HL-60 (cell line): ENCODE measurements around the gene RERE.

ENCODE experiments used
- DNase-seq, 2 experiments: peaks; one replicate each; pipeline ENCODE4 v3.0.0-alpha.2; 2010 to 2020; ENCODE audit warnings: low read depth in 1 of 2, low spot score in 1 of 2
- H3K27ac ChIP-seq: fragments of 250-450 bp; sonication (Bioruptor Pico); replicated peaks from 2 replicates; pipeline ENCODE4 v1.5.1; 2020; ENCODE audit warnings: mild to moderate bottlenecking, moderate library complexity
- H3K27me3 ChIP-seq: fragments of 250-450 bp; sonication (Bioruptor Pico); 2 replicates; pipeline ENCODE4 v1.5.1; 2021; ENCODE audit warnings: mild to moderate bottlenecking, moderate library complexity; ENCODE audit not compliant: insufficient read depth, poor library complexity, severe bottlenecking
- H3K4me3 ChIP-seq: replicated peaks from 2 replicates; pipeline ENCODE4 v1.5.1; 2011; ENCODE audit warnings: mild to moderate bottlenecking, control low read depth, low read length; ENCODE audit not compliant: insufficient read depth
- GABPA ChIP-seq: IDR thresholded peaks from 2 replicates; pipeline ENCODE4 v1.6.1; 2012; ENCODE audit warnings: low read depth
- POLR2AphosphoS5 ChIP-seq: IDR thresholded peaks from 2 replicates; pipeline ENCODE4 v1.6.1; 2012; ENCODE audit warnings: low read depth
- REST ChIP-seq: IDR thresholded peaks from 2 replicates; pipeline ENCODE4 v1.6.1; 2012; ENCODE audit warnings: low read depth; ENCODE audit not compliant: insufficient replicate concordance
- SPI1 ChIP-seq: IDR thresholded peaks from 2 replicates; pipeline ENCODE4 v1.6.1; 2012; ENCODE audit warnings: low read depth, mild to moderate bottlenecking, borderline replicate concordance
- TF ChIP-seq, protein P1 (sequence below): IDR thresholded peaks from one replicate; pipeline ENCODE4 v1.5.1; 2011; ENCODE audit warnings: low read length, control low read depth, inconsistent platforms; ENCODE audit not compliant: insufficient read depth

RERE gene

GRCh38 chr1:8587784-8588183 is 229.7 kb downstream of the RERE start:
- H3K4me3 ChIP-seq, result no peak overlapping the region

GRCh38 chr1:8586438-8586837 is 231.0 kb downstream of the RERE start:
- Histone ChIP-seq H3K27ac (no peak overlapping the region), H3K27me3 (no peaks in the 10 kb centered on the region), H3K4me3 (no peak overlapping the region)
- TF ChIP-seq, protein P1, sequence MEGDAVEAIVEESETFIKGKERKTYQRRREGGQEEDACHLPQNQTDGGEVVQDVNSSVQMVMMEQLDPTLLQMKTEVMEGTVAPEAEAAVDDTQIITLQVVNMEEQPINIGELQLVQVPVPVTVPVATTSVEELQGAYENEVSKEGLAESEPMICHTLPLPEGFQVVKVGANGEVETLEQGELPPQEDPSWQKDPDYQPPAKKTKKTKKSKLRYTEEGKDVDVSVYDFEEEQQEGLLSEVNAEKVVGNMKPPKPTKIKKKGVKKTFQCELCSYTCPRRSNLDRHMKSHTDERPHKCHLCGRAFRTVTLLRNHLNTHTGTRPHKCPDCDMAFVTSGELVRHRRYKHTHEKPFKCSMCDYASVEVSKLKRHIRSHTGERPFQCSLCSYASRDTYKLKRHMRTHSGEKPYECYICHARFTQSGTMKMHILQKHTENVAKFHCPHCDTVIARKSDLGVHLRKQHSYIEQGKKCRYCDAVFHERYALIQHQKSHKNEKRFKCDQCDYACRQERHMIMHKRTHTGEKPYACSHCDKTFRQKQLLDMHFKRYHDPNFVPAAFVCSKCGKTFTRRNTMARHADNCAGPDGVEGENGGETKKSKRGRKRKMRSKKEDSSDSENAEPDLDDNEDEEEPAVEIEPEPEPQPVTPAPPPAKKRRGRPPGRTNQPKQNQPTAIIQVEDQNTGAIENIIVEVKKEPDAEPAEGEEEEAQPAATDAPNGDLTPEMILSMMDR, result no peak
- TF ChIP-seq REST, result no peak
- TF ChIP-seq GABPA, result no peak
- TF ChIP-seq POLR2AphosphoS5, result no peak
- no peak for TF ChIP-seq SPI1
- no peak for DNase-seq

More at GRCh38 chr1:8587784-8588183, 229.7 kb downstream of the RERE start:
- Histone ChIP-seq H3K27me3 (no peaks in the 10 kb centered on the region), H3K27ac (no peak overlapping the region)
- DNase-seq, result no peak
- TF ChIP-seq GABPA, result no peak

DNA sequence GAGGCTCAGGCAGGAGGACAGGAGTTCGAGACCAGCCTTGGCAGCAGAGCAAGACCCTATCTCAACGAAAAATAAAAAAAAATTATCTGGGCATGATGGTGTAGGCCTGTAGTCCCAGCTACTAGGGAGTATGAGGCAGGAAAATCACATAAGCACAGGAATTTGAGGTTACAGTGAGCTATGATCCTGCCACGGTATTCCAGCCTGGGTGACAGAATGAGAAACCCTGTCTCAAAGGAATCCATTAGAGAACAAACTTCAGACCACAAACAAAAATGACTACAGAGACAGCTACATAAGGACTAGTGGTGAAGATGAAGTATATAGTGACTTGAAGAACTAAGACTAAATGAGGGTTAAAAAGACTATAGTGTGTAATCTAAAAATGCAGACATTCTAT is 233.1 kb downstream of the RERE start:
- no peak for DNase-seq
- Histone ChIP-seq H3K27me3 (no peaks in the 10 kb centered on the region), H3K27ac (no peak overlapping the region), H3K4me3 (no peak overlapping the region)
- TF ChIP-seq, protein P1, result no peak
- no peak for TF ChIP-seq SPI1
- no peak for TF ChIP-seq REST
- no peak for TF ChIP-seq GABPA
- TF ChIP-seq POLR2AphosphoS5, result no peak

DNA sequence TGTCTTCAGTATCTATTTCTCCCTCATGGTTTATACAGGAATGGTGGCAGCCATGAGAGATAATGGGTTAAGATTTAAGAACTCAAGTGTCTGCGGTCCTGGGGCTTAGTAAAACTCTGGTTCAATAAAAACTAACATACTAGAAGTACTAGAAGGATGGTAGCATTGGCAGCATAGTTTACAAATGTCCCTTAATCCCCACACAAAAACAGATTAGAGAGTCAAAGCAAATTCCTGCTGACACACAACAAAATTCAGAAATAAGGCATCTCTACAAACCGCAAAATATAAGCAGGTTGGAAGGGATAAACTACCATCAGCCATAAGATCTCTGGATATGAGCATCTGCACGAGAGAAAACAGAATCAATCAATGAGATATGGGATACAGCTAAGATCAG is 234.4 kb downstream of the RERE start:
- Histone ChIP-seq H3K27ac (no peak overlapping the region), H3K27me3 (no peaks in the 10 kb centered on the region), H3K4me3 (no peak overlapping the region)
- TF ChIP-seq POLR2AphosphoS5, result no peak
- no peak for TF ChIP-seq SPI1
- no peak for TF ChIP-seq GABPA
- TF ChIP-seq, protein P1, result no peak
- no peak for TF ChIP-seq REST
- DNase-seq, result no peak
